GM12891 (cell line): ENCODE measurements around the gene RUNX2.
A peak's percentile ranks its signal among the peaks of the same experiment; 100 is the strongest.

Source experiments
- DNase-seq: peaks from one replicate; pipeline ENCODE4 v3.0.0; 2011; ENCODE audit warnings: low spot score; ENCODE audit not compliant: insufficient read length
- FAIRE-seq: peaks from 2 replicates; lab custom pipeline; 2011; peaks lifted over from hg19 to GRCh38; lab: Jason Lieb, UNC
- PAX5 ChIP-seq: IDR thresholded peaks from 2 replicates; pipeline ENCODE4 v1.6.1; 2011; ENCODE audit warnings: low read length, moderate library complexity, mild to moderate bottlenecking; ENCODE audit not compliant: insufficient read depth, severe bottlenecking
- POLR2A ChIP-seq: IDR thresholded peaks from 2 replicates; pipeline ENCODE4 v1.6.1; 2011; ENCODE audit warnings: low read depth, low read length, control low read depth
- POLR2AphosphoS5 ChIP-seq: IDR thresholded peaks from 2 replicates; pipeline ENCODE4 v1.6.1; 2011; ENCODE audit warnings: low read depth, low read length, control low read depth
- POU2F2 ChIP-seq: IDR thresholded peaks from 2 replicates; pipeline ENCODE4 v1.6.1; 2011; ENCODE audit warnings: low read depth, mild to moderate bottlenecking, control low read depth, low read length, moderate library complexity
- SPI1 ChIP-seq: IDR thresholded peaks from 2 replicates; pipeline ENCODE4 v1.6.1; 2011; ENCODE audit warnings: low read depth, low read length, control low read depth
- TAF1 ChIP-seq: IDR thresholded peaks from 2 replicates; pipeline ENCODE4 v1.6.1; 2011; ENCODE audit warnings: low read depth, low read length, control low read depth

RUNX2 gene

DNA sequence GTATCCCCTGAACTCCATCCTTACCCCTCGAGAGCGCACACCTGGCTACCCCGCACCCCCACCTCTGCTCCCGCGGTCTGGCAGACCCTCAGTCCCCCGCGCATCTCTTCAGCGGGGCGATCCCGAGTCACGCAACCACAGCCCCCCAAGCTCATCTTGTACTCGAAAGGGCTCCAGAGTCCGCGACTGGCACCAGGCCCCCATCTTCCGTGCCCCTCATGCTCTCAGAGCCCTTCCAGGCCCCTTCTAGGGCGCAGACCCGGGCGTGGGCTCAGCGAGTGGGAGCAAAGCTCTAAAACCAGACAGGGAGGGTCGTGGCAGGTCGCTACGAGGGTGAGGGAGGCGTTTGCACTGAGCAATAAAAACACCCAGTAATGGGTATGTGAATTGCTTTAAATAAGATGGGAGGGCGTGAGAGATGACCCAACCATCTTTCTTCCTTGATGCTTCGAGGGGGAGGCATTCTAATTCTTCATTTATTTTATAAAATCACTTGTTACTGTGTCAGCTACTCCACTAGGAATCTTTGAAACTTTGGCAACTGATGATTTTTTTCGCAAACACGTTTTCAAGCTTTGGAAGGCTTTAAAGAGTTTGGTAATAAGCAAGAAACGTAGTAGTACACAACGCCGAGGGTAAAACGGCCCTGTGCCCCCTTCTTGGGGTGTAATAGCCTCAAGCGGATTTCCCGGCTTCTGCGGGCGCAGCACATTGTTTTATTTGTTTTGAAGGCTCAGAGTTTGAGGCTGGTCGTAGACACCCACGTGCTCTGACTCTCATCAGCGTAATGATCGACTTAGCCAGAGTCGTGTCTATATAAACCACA, 92.2 kb downstream of the RUNX2 start:
- no peak for FAIRE-seq
- no peak for DNase-seq
- TF ChIP-seq PAX5 (no peak), POLR2AphosphoS5 (no peak), SPI1 (no peak), TAF1 (no peak), POU2F2 (no peak), POLR2A (no peak)

- no peak for TF ChIP-seq POLR2AphosphoS5
- no peak for TF ChIP-seq SPI1
- no peak for TF ChIP-seq PAX5
- TF ChIP-seq POLR2A, result no peak
- TF ChIP-seq POU2F2, result no peak
- TF ChIP-seq TAF1, result no peak
- DNase-seq (no peak), FAIRE-seq (no peak)
Observed at GRCh38 chr6:45420909-45421708, 93.0 kb downstream of the RUNX2 start.

DNA sequence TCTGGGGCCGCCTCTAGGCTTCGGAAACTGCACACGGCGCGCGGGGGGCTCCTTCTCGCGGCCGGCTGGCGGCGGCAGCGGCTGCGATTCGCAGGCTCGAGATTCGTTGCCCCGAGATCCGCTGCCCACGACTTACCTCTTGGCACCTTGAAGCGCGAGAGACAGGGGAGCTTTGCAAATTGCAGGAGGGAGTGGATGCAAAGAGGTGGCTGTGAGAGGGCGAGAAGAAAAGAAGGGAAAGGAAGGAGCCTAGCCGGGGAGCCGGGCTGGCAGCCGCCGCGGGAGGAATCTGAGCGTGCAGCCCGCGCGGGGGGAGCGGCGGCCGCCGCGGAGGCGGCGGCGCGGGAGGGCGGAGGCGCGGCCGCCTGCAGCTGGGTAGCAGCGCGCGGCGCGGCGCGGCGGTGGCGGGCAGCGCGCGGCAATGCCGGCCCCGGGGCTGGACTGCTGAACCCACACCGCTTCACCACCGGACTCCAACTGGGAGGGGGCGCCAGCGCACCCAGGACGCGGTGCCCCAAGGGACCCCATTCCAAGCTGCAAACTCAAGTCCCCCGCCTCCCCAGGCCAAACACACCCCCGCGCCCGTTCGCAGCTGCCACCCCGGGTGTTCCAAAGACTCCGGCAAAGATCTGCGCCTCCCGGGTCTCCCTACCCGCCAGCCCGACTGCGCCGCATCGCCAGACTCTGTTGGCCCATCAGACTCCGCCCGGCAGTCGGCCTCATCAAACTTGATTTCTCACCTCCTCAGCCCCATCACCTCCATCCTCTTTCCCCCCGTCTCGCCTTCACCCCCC, 93.8 kb downstream of the RUNX2 start:
- no peak for TF ChIP-seq POU2F2
- no peak for TF ChIP-seq SPI1
- TF ChIP-seq POLR2AphosphoS5, result no peak
- no peak for TF ChIP-seq POLR2A
- TF ChIP-seq TAF1, result no peak
- no peak for TF ChIP-seq PAX5
- FAIRE-seq (peak; percentile 16), DNase-seq (no peak)

DNA sequence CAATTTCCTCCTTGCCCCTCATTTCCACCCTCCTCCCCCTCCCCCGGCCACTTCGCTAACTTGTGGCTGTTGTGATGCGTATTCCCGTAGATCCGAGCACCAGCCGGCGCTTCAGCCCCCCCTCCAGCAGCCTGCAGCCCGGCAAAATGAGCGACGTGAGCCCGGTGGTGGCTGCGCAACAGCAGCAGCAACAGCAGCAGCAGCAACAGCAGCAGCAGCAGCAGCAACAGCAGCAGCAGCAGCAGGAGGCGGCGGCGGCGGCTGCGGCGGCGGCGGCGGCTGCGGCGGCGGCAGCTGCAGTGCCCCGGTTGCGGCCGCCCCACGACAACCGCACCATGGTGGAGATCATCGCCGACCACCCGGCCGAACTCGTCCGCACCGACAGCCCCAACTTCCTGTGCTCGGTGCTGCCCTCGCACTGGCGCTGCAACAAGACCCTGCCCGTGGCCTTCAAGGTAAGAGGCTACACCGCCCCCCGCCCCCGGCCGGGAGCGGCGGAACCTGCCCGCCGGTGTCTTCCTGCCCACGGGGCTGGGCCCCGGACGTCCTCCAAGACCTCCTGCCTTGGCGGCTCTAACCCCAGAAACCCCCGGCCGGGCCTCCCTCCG, 94.5 kb downstream of the RUNX2 start:
- DNase-seq (no peak), FAIRE-seq (no peak)
- TF ChIP-seq POLR2AphosphoS5 (no peak), TAF1 (no peak), SPI1 (no peak), POLR2A (no peak)

DNA sequence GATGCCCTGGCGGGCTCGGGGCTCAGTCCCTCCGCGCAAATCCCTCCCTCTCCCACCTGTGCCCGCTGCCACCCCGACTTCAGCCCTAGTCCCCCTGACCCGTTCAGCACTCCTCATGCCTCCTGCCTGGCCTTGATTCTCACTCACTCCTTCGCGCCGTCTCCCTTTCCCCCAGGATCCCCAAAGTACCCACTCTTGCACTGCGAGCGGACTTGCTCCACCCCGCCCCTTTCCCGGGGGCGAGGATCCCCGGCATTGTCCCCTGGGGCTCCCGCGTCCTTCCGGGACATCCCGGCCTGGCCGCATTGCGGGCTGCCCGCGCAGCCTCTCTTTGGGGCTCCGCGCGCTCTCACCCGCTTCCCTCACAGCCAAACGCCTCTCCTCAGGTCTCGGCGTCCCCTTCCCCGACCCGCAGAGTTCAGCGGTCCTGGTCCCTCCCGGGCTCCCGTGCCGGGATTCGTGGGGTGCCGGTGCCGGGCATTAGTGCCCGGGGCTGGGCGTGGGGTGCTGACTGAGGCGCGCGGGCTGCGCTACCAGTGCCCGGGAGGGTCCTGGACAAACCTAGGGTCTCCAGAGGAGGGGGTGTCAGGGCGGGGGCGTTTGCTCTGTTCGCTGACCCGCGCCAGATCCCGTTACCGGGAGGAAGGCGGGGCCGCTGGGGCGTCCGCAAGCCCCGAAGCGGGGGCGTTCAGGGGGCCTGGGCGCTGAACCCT, 95.1 kb downstream of the RUNX2 start:
- DNase-seq (no peak), FAIRE-seq (no peak)
- TF ChIP-seq POU2F2 (no peak), POLR2AphosphoS5 (no peak), PAX5 (no peak), TAF1 (no peak), POLR2A (no peak), SPI1 (no peak)

GRCh38 chr6:45423824-45424450, 95.8 kb downstream of the RUNX2 start:
- DNase-seq, result no peak
- TF ChIP-seq POU2F2, result no peak
- TF ChIP-seq SPI1, result no peak
- no peak for TF ChIP-seq TAF1
- TF ChIP-seq POLR2A, result no peak
- TF ChIP-seq PAX5, result no peak
- no peak for TF ChIP-seq POLR2AphosphoS5
- no peak for FAIRE-seq

GRCh38 chr6:45424451-45424861, 96.3 kb downstream of the RUNX2 start:
- FAIRE-seq (no peak), DNase-seq (no peak)
- TF ChIP-seq TAF1, result no peak
- no peak for TF ChIP-seq SPI1
- no peak for TF ChIP-seq POU2F2
- TF ChIP-seq PAX5, result no peak

GRCh38 chr6:45426251-45426650, 98.1 kb downstream of the RUNX2 start:
- no peak for FAIRE-seq
- no peak for DNase-seq
- TF ChIP-seq TAF1 (no peak), POU2F2 (no peak), SPI1 (no peak), POLR2A (no peak), PAX5 (no peak), POLR2AphosphoS5 (no peak)

GRCh38 chr6:45427726-45428125, 99.6 kb downstream of the RUNX2 start:
- TF ChIP-seq SPI1 (no peak), POLR2AphosphoS5 (no peak), POLR2A (no peak), PAX5 (no peak), TAF1 (no peak), POU2F2 (no peak)
- FAIRE-seq, result no peak
- no peak for DNase-seq
